Vagina (tissue), 2 donors: ENCODE data around the gene TENT4A. TPM values are rescaled to one million over a fixed set of nuclear protein-coding genes. Genes with fewer than 3 reads are reported as not detected.

Experiments used
- DNase-seq, 2 donors: peaks; one replicate each; pipeline ENCODE4 v3.0.0-alpha.2; 2017; ENCODE audit errors: extremely low spot score in 2 of 2
- H3K27ac ChIP-seq: fragments of 200-600 bp; sonication (generic); one replicate; pipeline ENCODE4 v1.5.1; 2019
- H3K27me3 ChIP-seq: fragments of 200-600 bp; sonication (generic); one replicate; pipeline ENCODE4 v1.5.1; 2019
- H3K36me3 ChIP-seq, 2 donors: fragments of 200-600 bp; sonication (generic); one replicate each; pipeline ENCODE4 v1.5.1; 2017 to 2019
- H3K4me1 ChIP-seq: fragments of 200-600 bp; sonication (generic); one replicate; pipeline ENCODE4 v1.5.1; 2019
- H3K4me3 ChIP-seq, 2 donors: fragments of 200-600 bp; sonication (generic); 1 replicate in 1 of 2; 2 replicates in 1 of 2; pipeline ENCODE4 v1.5.1; 2016 to 2019
- H3K9me3 ChIP-seq: fragments of 200-600 bp; sonication (generic); one replicate; pipeline ENCODE4 v1.5.1; 2019
- POLR2A ChIP-seq, 2 donors: fragments of 450-650 bp; IDR thresholded peaks; one replicate each; pipeline ENCODE4 v1.6.1; 2017; ENCODE audit warnings: antibody characterized with exemption in 2 of 2, mild to moderate bottlenecking in 2 of 2, moderate library complexity in 2 of 2
- POLR2AphosphoS5 ChIP-seq, 2 donors: sonication (generic); formaldehyde crosslinking; IDR thresholded peaks; one replicate each; pipeline ENCODE4 v1.9.0; 2017; ENCODE audit warnings: antibody characterized with exemption in 2 of 2, mild to moderate bottlenecking in 2 of 2, low read depth in 1 of 2; ENCODE audit not compliant: insufficient read depth in 1 of 2
- intact Hi-C: fragments of 100-400 bp; cut with DNase I; formaldehyde crosslinking; loops from one replicate; pipeline ENCODE4 v1.15.1; 2023
- total RNA-seq: library from RNA; depleted of rRNA; stranded (reverse); fragments of >200 nt; gene quantifications from one replicate; pipeline ENCODE4 v1.2.3, GENCODE V29; 2016
- TF ChIP-seq, protein P1 (sequence below), 3 experiments: fragments of 450-650 bp in 2 of 3; fragments of 200-600 bp in 1 of 3; sonication (generic) in 1 of 3; IDR thresholded peaks; one replicate each; pipeline ENCODE4 v1.5.1; 2017 to 2019; ENCODE audit warnings: antibody characterized with exemption in 3 of 3, mild to moderate bottlenecking in 2 of 3, moderate library complexity in 2 of 3

The TENT4A gene
- total RNA-seq, 1 donor from 2014 or later: 38.1 TPM

DNA sequence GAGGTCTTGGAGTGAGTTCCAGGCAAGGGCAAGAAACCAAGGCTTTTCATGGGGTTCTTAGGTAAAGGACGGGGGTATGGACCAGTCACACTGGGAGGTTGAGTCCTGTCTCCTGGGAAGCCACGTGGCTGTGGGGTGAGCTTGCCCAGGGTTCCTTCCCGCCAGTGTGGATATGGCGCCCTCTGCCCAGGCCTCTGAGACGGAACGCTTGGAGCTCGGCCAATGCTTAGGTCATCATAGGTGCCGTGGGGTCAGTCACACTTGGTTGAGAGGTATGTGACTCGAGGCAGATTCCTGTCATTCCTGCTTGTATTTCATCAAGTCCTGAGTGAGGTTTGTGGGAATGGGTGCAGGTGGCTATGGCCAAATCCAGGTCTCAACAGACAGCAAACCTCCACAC is 46.2 kb downstream of the TENT4A start:
- intact Hi-C loops: no loop called here
- no peak overlapping the region for H3K4me3 ChIP-seq
- no peaks in the 10 kb centered on the region for H3K4me1 ChIP-seq
- TF ChIP-seq, protein P1, sequence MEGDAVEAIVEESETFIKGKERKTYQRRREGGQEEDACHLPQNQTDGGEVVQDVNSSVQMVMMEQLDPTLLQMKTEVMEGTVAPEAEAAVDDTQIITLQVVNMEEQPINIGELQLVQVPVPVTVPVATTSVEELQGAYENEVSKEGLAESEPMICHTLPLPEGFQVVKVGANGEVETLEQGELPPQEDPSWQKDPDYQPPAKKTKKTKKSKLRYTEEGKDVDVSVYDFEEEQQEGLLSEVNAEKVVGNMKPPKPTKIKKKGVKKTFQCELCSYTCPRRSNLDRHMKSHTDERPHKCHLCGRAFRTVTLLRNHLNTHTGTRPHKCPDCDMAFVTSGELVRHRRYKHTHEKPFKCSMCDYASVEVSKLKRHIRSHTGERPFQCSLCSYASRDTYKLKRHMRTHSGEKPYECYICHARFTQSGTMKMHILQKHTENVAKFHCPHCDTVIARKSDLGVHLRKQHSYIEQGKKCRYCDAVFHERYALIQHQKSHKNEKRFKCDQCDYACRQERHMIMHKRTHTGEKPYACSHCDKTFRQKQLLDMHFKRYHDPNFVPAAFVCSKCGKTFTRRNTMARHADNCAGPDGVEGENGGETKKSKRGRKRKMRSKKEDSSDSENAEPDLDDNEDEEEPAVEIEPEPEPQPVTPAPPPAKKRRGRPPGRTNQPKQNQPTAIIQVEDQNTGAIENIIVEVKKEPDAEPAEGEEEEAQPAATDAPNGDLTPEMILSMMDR (IDR thresholded peaks at IDR 0.05): no peak
- TF ChIP-seq POLR2A (IDR thresholded peaks at IDR 0.05): no peak
- no peak for TF ChIP-seq POLR2AphosphoS5 (IDR thresholded peaks at IDR 0.05; ENCODE audit: insufficient read depth in 1 of 2, low read depth in 1 of 2)
- peaks cover 0 to 34% of the 10 kb centered on the region in 2 donors for H3K36me3 ChIP-seq
- H3K27me3 ChIP-seq: no peaks in the 10 kb centered on the region
- H3K9me3 ChIP-seq: no peaks in the 10 kb centered on the region
- H3K27ac ChIP-seq: no peak overlapping the region
- DNase-seq: no peak

GRCh38 chr5:6759983-6760382 is 46.8 kb downstream of the TENT4A start:
- no peaks in the 10 kb centered on the region for H3K9me3 ChIP-seq
- intact Hi-C loops: no loop called here
- no peak overlapping the region for H3K27ac ChIP-seq
- no peak for DNase-seq
- H3K36me3 ChIP-seq: peaks cover 0 to 28% of the 10 kb centered on the region in 2 donors
- no peaks in the 10 kb centered on the region for H3K4me1 ChIP-seq
- no peak overlapping the region for H3K4me3 ChIP-seq
- TF ChIP-seq, protein P1 (IDR thresholded peaks at IDR 0.05): no peak
- no peaks in the 10 kb centered on the region for H3K27me3 ChIP-seq

DNA sequence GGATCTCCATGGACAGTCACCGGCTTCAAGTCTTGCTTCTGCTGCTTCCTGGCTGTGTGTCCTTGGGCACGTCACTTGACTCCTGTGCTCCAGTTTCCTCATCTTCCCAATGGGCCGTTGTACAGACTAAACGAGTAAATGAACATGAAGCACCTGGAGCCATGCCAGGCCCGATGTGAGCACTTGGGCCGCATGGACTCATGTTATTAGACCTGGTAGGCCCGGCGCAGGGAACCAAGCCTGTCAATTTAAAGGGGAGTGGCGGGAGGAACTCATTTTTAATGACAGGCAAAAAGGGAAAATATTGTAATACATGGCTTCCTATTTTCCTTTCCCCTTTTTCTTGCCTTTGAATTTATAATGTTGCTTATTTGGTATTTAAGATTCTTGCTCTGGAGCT is 47.5 kb downstream of the TENT4A start:
- TF ChIP-seq, protein P1 (IDR thresholded peaks at IDR 0.05): no peak
- TF ChIP-seq POLR2A (IDR thresholded peaks at IDR 0.05) (no peak), POLR2AphosphoS5 (IDR thresholded peaks at IDR 0.05; ENCODE audit: insufficient read depth in 1 of 2, low read depth in 1 of 2) (no peak)
- intact Hi-C loops: no loop called here
- Histone ChIP-seq H3K9me3 (no peaks in the 10 kb centered on the region), H3K4me3 (no peak overlapping the region), H3K27me3 (no peaks in the 10 kb centered on the region), H3K4me1 (peaks cover 5% of the 10 kb centered on the region), H3K36me3 (peaks cover 0 to 22% of the 10 kb centered on the region in 2 donors), H3K27ac (no peak overlapping the region)
- no peak for DNase-seq

DNA sequence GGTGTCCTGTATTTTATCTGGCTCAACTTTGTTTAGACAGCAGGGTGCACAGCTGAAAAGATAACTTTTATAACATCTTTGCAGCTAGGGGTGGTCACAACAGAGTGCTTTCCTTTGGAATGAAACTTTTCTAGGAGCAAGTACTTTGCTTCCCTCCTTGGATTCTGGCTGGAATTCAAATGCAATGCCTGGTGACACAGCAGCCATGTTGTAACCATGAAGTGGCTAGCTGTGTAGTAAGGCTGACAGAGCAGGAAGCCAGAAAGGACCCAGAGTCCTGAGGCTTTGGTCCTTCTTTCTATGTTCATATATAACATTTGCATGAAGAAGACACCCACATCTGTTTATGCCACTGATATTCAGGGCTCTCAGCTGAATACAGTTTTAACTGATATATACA is 48.1 kb downstream of the TENT4A start:
- H3K27me3 ChIP-seq: no peaks in the 10 kb centered on the region
- H3K4me3 ChIP-seq: no peak overlapping the region
- no peak for DNase-seq
- H3K36me3 ChIP-seq: peaks cover 0 to 16% of the 10 kb centered on the region in 2 donors
- H3K27ac ChIP-seq: no peak overlapping the region
- peaks cover 11% of the 10 kb centered on the region for H3K4me1 ChIP-seq
- no peaks in the 10 kb centered on the region for H3K9me3 ChIP-seq
- TF ChIP-seq, protein P1 (IDR thresholded peaks at IDR 0.05): no peak
- intact Hi-C loops: no loop called here

- peaks cover 19% of the 10 kb centered on the region for H3K4me1 ChIP-seq
- H3K4me3 ChIP-seq: no peak overlapping the region
- peaks cover 0 to 10% of the 10 kb centered on the region in 2 donors for H3K36me3 ChIP-seq
- no peak overlapping the region for H3K27ac ChIP-seq
- no peaks in the 10 kb centered on the region for H3K9me3 ChIP-seq
- DNase-seq: no peak
- intact Hi-C loops: no loop called here
- no peaks in the 10 kb centered on the region for H3K27me3 ChIP-seq
- TF ChIP-seq POLR2AphosphoS5 (IDR thresholded peaks at IDR 0.05; ENCODE audit: insufficient read depth in 1 of 2, low read depth in 1 of 2): no peak
- no peak for TF ChIP-seq POLR2A (IDR thresholded peaks at IDR 0.05)
- TF ChIP-seq, protein P1 (IDR thresholded peaks at IDR 0.05): no peak
Observed at GRCh38 chr5:6762116-6762515, 48.9 kb downstream of the TENT4A start.
